NCI-H446 treated with DMSO at 0.1 percent for 48 hours (cell line): ENCODE measurements around the gene COBL.

ENCODE experiments used
- DNase-seq: peaks from one replicate; lab custom pipeline; 2025; lab: John Stamatoyannopoulos, UW

Gene COBL

DNA sequence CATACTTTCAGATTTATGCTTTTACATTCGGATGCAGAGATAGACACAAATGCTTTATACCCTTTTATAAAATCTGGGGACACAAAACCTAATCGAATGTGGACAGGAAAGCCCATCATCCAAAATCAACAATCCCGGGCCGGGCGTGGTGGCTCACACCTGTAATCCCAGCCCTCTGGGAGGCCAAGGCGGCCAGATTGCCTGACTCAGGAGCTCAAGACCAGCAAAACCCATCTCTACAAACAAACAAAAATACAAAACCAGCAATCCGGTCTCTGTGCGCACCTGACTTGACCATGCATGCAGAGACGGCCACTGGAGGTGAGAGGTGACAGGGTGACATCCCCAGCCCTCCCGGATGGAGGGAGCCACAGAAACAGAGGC lies 13.5 kb downstream of the COBL start:
- no peak for DNase-seq

DNA sequence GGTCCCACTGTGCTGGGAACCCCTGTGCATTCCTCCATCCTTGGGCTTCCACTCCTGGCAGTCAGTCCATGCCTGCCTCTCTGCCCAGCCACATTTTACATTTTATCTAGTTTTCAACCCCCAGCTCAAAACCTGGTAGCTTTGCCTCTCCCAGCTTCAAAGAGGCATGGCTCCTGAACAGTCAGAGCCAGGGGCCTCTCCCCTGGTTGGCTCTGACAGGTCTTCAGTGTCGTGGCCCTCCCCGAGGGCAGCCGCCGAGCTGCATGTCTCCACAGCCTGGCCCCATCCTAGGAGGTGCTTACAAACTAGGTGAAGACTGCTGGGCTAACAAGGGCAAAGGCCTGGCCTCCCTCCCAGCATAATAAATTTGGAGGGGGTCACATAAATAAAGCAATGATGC lies 14.8 kb downstream of the COBL start:
- DNase-seq: no peak

DNA sequence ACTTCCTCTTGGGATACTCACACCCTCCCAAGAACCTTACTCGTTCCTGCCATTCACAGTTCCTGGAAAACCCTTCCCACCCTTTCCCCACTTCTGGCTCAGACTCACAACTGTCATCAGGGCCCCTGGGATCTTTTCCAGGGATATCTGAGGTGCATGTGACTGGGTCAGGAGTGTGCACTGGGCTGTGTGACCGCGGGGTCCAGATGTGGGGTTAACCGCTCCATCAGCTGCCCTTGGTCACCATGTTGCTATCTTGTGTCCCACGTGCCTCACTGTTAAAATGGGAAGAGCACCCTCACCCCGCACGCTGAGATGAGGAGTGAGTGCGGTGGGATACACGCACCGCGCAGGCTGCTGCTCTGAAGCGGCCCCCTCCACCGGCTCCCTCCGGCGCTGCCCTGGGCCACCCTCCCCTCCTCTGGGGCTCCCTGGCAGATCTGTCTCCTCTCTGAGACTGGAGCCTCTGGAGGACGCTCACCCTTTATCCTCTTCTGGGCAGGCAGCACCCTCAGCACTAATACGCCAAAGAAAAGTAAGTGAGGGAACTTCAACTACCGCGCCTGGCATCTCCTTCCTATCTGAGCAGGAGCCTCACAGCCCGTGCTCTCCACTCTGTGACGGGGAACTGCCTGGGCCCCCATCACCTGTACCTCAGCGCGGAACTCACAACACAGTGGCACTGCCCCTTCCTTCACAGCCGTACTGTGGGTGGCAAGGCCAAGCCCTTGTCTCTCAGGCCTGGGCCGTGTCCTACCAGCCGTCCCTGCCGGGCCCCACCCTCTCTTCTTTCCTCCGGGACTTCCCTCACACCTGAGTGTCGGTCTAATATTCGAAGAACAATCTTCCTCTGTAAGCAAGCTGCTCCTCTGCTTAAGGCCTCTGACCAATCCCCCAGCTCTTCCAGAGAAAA lies 15.6 kb downstream of the COBL start:
- no peak for DNase-seq

DNA sequence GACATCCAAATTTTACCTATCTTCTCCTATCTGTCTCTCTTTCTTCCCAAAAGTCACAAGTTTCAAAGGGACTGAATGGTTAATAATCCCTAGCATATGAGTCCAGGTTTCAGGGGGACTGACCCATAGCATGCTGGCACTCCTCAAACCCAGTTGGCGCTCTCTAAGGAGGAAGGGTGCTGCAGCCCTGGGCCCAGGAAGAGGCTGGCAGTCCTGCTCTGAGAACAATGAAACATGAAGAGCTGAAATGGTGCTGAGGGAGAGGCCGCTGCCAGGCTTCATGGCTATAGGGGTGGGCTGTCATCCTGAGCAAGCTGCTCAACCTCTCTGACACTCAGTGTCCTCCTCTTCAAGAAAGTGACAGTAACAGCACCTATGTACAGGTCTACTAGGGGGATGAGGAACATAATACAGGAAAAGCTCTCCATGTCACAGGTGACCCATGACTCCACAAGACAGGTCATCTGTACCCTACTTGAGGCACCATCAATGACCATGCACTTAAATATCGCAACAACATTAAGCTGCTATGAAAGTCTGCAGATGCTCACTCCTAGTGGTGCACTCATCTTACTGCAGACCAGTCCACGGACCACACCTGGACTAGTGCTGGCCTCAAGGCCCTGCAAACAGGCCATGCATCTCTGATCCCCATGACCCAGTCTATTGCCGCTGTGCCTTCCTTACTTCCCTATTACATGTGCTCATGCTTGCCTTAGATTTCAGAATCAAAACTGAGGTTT lies 17.0 kb downstream of the COBL start:
- DNase-seq: no peak

DNA sequence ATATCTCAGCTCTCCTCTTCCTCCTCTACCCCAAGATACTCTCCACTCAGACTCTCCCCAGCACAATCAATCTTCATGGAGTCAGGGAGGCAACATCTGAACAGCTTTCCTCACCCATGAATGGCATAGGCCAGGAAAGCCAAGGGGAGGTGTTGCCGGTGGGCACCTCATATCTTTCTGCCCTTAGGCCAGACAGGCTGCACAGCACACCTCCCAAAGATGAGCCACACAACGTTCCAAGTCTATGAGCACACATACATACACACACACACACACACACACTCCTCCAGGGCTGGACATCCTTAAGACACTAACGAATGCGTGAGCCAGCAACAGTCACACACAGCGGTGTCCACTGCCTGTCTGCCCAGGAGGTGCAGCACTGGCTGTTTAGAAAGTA lies 17.7 kb downstream of the COBL start:
- no peak for DNase-seq

DNA sequence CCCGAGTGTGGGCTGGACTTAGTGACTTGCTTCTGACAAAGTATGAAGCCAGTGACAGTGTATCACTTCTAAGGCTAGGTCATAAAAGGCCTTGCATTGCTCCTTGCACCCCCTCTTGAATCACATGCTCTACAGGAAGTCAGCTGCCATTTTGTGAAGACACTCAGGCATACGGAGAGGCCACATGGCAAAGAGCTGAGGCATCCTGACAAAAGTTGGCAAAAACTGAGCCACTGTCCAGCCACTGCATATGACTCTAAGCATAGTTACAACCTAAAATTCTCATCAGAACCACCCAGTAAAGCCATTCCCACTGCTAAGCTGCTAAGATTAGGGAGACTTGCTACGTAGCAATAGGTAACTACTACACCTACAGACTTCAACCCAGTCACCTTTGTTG lies 18.6 kb downstream of the COBL start:
- DNase-seq: no peak

DNA sequence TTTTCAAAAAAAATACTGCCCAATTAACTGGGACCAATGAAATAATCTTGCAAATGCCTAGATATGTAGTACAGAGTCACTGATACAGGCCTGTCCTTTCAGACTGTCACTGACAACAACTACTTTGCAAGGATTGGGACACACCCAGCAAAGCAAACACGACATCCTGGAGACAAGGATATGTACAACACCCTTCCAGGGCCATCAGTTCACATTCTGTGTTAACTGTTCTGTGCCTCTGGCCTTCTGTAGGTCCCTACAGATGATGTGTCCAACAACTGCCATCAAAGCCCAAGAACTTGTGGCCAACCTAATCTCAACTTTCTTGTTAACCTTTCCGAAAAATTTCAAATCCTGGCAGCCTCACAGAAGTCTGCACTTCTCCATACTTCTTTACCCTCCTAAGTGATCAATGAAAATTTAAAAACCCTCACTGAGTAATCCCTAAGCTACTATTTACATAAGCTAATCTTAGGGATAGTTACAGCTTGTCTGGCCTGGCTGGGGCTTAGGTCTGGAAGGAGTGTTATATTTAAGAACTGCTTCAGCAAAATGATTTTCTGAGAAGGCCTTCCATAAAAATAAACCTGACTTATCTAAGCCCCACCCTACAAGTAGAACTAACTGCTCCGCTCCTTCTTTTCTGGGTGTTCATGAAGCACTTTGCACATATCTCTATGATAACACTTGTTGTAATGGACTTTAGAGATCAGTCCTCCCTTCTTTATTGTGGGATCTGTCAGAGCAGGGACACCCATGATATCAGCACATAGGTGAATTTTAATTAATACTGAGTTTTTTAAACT lies 21.0 kb downstream of the COBL start:
- no peak for DNase-seq

DNA sequence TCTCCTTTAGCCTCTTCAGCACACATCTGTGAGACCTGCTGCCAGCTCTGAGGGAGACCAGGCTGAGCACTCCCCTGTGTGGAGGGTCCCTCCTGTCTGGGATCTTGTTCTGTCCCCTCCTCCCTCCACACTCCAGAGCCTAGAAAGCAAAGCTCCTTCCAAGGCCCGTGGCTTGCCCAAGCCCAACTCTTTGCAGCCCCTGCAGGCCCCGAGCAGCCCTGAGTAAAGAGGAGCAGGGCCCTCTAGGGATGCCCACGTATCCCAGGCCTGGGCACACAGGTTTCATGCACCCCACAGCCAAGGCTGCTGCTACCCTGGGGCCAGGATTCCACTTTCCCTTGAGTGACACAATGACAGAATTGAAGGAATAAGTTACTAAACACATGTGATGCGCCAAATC lies 24.0 kb downstream of the COBL start:
- DNase-seq: no peak

DNA sequence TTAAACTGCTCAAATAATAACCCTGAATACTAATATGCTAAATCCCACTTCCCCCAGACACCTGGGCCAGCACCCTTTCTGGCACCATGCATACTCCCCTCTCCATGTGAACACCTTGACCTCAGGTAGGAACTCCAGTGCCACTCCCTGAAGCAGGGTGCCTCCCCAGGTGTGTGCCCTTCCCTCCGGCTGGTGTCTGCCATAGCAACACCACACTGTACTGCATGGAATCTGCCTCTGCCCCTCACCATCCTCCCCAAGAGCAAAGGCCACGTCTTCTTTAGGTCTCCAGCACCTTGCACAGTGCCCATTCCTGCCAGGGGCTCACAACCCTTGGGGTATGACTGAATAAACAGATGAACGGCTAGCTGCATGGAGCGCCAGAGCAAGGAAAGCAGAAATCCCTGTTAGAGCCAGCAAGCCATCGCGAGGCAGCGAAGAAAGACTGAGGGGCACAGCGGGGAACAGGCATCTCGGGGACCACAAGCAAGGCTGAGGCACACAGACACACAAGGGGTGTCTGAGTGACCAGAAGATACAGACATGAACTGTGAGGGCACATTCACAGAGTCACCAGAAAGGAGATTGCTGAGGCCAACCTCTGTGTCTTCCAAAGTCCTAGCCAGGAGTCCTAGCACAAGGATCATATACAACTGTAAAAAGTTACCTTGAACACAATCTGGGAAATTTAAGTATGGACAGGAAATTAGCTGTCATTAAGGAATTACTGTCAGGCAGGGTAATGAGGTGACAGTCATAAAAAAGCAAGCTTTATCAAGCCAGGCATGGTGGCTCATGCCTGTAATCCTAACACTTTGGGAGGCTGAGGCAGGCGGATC lies 25.7 kb downstream of the COBL start:
- no peak for DNase-seq

DNA sequence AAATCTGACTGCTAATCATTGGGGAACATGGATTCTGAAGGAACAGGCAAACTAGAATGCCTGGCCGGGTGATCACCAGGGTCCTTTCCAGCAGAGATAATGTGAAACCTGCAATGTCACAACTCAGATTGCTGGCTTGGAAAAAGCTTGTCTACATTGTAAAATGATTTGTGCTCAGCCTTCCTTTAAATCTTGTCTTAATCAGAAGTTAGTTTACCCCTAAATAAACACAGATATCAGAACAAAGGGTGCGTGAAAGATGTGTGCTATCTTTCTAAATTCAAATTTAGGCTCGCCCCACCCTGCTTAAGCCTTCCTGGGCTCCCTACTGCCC lies 26.3 kb downstream of the COBL start:
- no peak for DNase-seq

DNA sequence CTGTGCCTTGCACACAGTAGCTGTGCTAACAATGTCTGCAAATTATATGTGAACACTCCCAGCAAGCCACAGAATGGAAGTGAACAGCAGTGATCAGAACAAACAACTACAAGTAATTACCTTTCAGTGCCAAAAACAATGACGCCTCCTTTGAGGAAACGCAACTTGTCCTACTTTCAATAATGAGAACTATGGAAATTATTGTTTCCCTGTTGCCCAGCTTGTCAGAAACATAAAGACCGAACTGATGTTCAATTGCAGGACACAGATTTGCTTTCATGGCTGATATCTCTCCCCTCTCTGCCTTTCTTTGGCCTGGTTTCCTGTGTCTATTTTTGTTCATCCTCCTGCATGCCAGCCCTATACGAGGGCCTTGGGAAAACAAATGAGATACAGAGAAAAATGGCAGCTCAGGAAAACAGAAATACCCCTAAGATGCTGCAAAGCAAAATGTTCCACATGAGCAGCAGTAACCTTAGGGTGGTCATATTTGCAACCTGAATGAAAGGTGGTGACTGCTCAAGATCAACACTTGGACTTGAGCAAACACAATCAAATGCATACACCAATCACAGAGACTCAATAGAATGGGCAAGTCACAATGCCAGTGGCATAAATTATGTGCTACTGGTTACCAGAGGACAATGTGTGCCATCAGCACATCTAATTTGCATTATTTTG lies 26.8 kb downstream of the COBL start:
- no peak for DNase-seq

DNA sequence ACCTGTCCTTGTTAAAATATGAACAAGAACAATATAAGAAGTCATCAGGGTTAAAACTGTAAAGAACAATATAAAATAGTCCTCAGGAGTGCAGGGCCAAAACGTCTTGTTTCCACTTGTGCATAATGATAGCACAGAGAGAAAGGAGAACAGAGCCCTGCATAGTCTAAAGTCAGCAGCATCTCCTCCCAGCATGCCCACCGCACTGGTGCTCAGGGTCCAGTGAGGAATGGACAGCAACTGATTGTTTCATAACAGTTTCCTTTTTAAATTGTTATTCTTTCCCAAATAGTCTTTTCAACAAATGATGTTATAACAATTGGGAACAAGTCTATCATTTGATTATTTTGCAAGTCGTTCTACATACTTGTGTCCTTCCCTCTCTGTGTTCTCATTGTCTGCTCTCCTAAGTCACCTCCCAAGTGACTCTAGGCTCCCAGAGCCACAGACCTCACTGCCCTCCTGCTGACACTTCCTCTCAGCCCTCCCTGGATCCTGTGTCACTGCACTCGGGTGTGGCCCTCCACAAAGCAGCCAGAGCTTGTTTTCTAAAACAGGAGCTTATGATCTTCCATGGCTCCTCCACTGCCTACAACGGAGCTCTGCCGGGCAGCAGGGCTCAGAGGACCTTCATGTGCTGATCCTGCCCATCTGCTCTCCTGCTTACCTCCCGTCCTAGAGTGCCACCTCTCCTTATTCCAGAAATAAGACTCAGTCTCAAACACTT lies 27.6 kb downstream of the COBL start:
- no peak for DNase-seq

DNA sequence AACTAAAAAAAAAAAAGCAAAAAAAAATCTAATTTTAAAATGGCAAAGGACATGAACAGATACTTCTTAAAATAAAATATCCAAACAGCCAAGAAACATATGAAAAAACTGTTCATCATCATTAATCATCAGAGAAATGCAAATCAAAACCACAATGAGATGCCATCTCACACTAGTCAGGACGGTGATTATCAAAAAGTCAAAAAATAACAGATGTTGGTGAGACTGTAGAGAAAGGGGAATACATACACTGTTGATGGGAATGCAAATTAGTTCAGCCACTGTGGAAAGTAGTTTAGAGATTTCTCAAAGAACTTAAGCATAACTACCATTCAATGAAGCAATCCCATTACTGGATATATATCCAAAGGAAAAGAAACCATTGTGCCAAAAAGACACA lies 30.2 kb downstream of the COBL start:
- DNase-seq: no peak

DNA sequence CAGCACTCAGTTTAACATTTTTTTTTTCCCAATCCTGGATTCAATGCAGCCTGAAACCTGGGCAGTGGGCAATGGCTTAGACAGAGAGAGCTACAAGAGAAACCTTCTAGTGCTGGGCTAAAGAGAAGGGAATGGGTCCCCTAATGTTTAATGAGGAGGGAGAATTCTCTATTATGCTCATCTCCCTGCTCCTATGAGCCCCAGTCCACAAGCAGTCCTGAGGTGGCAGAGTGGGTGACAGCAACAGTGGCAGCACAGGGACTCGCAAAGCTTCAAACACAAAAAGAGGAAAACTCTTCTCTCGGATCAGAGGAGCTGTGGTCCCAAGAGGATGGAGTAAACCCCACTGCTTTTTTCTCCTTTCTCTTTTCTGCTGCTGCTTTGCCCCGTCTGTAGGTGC lies 36.5 kb downstream of the COBL start:
- no peak for DNase-seq

DNA sequence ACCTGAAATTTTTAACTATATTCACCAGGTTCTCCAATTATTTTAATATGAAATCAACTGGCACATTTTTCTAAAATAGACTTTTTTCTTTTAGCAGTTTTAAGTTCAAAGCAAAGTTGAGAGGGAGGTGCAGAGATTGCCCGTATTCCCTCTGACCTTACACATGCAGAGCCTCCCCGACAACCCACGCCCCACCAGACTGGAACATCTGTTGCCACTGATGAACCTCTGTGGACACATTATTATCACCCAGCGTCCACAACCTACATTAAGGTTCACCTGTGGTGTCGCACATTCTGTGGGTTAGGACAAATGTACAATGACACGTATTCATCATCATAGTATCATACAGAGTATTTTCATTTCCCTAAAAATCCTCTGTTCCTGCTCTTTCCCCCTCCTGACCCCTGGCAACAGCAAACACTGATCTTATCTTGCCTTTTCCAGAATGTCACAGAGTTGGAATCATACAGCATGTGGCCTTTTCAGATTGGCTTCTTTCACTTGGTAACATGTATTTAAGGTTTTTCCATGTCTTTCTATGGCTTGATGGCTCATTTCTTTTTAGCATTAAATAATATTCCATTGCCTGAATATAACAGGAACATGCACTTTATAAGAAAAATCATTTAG lies 37.1 kb downstream of the COBL start:
- no peak for DNase-seq

DNA sequence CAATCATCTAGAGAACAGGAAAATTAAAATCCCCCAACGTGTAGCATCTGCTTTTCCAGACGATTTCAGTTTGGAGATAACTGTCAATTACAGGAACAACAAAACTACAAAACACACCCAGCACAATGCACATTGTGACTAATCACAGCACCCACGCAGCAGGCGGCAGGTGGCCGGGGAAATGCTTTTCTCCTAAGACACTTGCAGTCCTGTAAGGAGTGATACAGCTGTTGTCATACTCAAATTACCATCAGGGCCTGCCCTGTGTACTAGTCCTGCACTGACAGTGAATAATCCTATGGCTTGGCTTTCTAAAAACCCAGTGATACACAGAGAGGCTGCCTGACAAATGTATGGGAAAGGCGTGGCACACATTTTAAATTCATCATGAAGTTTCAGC lies 37.8 kb downstream of the COBL start:
- no peak for DNase-seq

DNA sequence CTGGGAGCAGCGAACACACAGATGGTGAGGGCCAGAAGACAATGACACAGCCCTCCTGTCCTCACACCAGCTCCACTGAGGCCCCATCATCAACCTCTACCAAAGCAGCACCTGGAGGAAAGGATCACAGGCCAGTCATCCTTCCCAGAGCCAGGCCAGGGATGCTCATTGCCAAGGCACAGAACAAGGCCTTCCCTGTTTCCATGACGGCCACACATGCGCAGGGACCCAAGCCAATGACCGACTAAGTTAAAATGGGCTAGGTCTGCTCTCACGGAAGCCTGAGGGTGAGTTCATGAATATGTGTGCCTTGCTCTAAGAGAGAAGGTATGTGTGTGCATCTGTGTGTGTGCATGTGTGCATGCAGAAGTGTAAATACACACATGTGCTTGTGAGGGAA lies 39.6 kb downstream of the COBL start:
- no peak for DNase-seq

DNA sequence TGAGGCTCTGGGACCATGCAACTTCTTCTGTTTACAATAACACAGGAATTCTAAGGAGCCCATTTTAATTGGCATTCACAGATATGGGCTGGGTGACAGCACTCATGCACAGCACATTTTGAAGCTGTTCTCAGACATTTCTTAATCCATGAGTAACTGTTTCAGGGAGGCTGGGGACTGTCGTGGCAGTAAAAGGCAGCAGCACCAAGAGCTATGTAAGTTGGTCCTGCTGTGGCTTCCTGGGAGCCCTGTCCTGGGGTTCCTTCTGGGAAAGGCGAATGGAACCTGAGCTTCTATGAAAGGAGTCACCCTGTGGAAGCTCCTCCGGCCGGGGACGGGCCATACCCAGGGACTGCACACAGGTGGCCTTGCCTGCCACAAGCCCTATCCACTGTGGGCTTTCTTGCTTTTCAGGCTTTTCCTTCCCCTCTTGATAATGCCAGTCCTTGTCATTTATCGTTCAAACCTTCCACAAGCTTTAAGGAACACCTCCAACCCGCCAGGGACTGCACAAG lies 40.5 kb downstream of the COBL start:
- DNase-seq: no peak

DNA sequence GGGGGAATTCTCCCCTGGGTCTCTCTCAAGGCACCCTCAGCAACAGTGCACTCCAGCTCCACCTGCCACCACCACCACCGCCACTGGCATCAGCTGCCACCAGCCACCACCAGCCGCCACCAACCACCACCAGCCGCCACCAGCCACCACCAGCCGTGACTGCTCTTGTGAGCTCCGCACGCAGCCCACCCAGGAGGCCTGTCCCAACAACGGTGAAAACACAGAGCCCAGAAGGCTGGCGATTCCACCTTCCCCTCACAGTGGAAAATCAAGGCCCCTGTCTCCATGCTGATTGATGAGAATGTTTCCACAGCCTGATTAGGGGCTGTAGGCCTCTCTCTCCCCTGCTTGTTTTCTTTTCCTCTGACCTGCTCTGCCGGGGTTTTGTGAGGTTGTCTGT lies 41.1 kb downstream of the COBL start:
- no peak for DNase-seq

DNA sequence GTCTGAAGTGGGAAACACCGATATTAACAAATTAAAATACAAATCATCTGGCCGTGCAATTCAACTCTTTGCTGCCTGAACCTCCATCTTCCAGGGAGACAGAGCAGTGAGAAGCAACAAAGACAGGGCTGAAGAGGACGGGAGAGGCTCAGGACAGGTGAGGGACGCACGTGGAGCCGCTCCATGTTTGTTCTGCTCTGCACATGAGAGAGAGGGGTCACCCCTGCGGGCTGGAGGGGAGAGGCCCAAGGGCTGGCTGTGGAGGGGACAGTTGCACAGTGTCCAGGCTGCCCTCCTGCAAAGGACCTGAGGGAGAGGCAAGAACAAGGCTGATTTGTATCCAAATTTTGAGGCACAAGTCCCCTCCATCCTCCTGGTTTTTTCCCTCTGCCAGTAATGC lies 41.7 kb downstream of the COBL start:
- no peak for DNase-seq
